IgD-negative memory B cell (primary cell): ENCODE results near the gene RBM38. TPM values are rescaled to one million over a fixed set of nuclear protein-coding genes. Genes with fewer than 3 reads are reported as not detected.
"Not testable (repeated sequence)": the region's sequence is repeated elsewhere in the genome, so short reads cannot be mapped to it uniquely, and the experiment has no call there.

Experiments
- H3K27ac Mint-ChIP-seq, 3 donors: one replicate each; pipeline ENCODE4 v1.8.0; 2020 to 2022; ENCODE audit warnings: mild to moderate bottlenecking in 3 of 3, mixed read lengths in 3 of 3, moderate library complexity in 1 of 3
- H3K27me3 Mint-ChIP-seq: one replicate; pipeline ENCODE4 v1.8.0; 2021; ENCODE audit warnings: mixed read lengths
- H3K36me3 Mint-ChIP-seq: one replicate; pipeline ENCODE4 v1.8.0; 2020; ENCODE audit warnings: mild to moderate bottlenecking, mixed read lengths
- H3K4me1 Mint-ChIP-seq, 3 donors: one replicate each; pipeline ENCODE4 v1.8.0; 2020 to 2022; ENCODE audit warnings: mixed read lengths in 3 of 3, mild to moderate bottlenecking in 1 of 3
- H3K4me3 Mint-ChIP-seq, 4 donors: one replicate each; pipeline ENCODE4 v1.8.0; 2020 to 2022; ENCODE audit warnings: mild to moderate bottlenecking in 4 of 4, mixed read lengths in 4 of 4, moderate library complexity in 3 of 4
- H3K9me3 Mint-ChIP-seq, 3 donors: one replicate each; pipeline ENCODE4 v1.8.0; 2020 to 2021; ENCODE audit warnings: mixed read lengths in 3 of 3, mild to moderate bottlenecking in 1 of 3
- polyA plus RNA-seq: library from polyadenylated mRNA; unstranded; fragments of 300-500 nt; fragmentation: Illumina TruSeq; gene quantifications from one replicate; pipeline ENCODE4 v1.2.3, GENCODE V29; 2021

RBM38 gene
- polyA plus RNA-seq, 1 donor from 2014 or later = 39.2 TPM

GRCh38 chr20:57410398-57410920 is 19.3 kb downstream of the RBM38 start:
- Mint-ChIP-seq H3K27ac (peak overlapping the region in 2 of 3 donors; percentile 94 to 97), H3K36me3 (no peaks in the 10 kb centered on the region), H3K4me3 (peak overlapping the region in 3 of 4 donors; percentile 13 to 74 (median 61)), H3K27me3 (peaks cover 2% of the 10 kb centered on the region), H3K4me1 (peaks cover 0 to 8% (median 2%) of the 10 kb centered on the region in 3 donors), H3K9me3 (no peaks in the 10 kb centered on the region)

DNA sequence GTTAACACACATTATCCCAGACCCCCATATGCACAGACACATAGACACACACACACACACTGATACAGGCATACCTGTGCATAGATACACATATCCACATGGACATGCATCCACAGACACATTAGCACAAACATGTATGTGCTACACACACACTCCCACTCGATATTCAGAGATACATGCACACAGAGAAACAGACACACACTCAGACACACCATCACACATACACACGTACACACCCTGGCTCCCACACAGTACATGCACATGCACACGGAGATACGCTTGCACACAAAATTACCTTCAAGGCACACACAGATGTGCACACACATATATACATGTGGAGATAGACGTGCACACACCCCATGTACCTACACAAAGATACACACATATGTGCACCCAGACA is 19.7 kb downstream of the RBM38 start:
- Mint-ChIP-seq H3K4me3 (peak overlapping the region in 1 of 4 donors; percentile 4), H3K27me3 (peaks cover 2% of the 10 kb centered on the region), H3K9me3 (no peaks in the 10 kb centered on the region), H3K36me3 (no peaks in the 10 kb centered on the region), H3K27ac (peak overlapping the region; percentile 85 to 97 (median 94)), H3K4me1 (peaks cover 0 to 8% (median 2%) of the 10 kb centered on the region in 3 donors)

DNA sequence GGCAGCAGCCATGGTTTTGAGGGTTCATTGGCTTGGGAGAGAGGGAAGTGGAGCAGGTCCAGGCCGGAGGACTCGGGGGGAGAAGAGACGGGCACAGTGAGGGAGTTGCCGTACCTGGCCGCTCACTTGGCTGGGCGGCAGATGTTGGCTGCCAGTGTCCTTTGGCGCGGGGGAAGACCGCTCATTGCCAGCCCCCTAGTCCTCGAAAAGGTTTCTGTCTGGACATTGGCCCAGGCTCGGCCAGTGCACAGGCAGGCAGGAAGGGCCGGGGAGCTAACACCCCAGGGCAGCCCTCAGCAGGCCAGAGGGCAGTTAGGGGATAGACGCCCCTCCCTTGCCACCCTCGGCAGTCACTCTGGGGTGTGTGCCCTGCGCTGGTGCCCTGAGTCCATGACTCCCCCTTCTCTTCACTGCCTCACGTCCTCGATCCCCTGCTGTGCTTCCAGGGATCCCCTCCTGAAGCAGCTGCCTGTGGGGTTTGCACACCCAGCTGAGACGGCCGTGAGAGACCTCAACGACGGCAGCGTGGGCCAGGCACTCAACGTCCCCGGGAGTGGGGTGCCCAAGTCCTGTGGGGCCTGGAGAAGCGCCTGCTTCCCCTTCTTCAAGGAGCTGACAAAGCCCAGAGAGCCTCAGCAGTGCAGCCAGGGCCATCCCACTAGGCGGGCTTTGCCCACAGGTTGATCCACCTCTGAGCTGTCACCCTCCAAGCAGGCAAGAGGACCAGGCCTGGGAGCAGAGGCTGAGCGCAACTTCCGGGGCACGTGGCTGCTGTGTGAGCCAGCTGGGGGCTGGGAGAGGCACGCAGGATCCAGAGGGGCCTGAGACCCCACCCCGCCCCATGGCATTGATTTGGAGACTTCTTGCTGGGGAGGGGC is 20.4 kb downstream of the RBM38 start:
- Mint-ChIP-seq H3K4me3 (no peak overlapping the region), H3K27ac (peak overlapping the region in 2 of 3 donors; percentile 85 to 97), H3K27me3 (peaks cover 2% of the 10 kb centered on the region), H3K9me3 (no peaks in the 10 kb centered on the region), H3K4me1 (peaks cover 0 to 8% (median 2%) of the 10 kb centered on the region in 3 donors), H3K36me3 (no peaks in the 10 kb centered on the region)

DNA sequence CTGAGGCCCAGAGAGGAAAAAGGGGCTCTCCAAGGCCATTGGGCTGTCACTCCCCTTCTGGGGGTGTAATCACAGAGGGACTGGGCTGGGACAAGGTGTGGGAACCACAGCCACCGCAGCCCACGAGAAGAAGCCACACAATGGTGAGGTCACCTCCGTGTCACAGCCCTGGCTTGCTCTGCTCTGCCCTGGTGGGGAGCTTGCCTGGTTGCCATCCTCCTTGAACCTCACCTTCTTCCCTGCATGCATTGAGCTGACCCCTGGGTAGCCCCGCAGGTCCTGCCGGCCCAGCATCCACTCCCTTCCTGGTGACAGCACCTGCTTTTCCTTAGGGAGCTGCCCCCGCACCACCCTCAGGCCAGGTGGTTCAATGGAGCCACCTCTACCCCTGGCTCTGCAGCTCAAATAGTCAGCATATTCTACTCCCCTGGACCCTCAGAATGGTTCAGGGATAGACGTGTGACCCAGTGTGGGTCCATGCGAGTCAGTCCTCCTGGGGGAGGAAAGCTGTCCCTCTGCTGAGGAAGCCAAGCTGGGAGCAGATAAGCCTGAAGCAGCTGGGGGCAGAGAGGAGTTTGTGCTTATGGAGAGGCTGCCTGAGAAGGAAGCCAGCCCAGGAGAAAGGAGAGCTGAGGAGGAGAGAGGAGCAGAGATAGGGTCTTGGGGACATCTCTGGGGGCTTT is 21.3 kb downstream of the RBM38 start:
- Mint-ChIP-seq H3K4me1 (peaks cover 0 to 8% (median 2%) of the 10 kb centered on the region in 3 donors), H3K27ac (peak overlapping the region in 1 of 3 donors; percentile 59), H3K9me3 (no peaks in the 10 kb centered on the region), H3K27me3 (peaks cover 2% of the 10 kb centered on the region), H3K36me3 (no peaks in the 10 kb centered on the region), H3K4me3 (peak overlapping the region in 1 of 4 donors; percentile 56)

GRCh38 chr20:57413986-57414385 is 22.8 kb downstream of the RBM38 start:
- no peaks in the 10 kb centered on the region for H3K36me3 Mint-ChIP-seq
- peaks cover 7 to 8% (median 8%) of the 10 kb centered on the region in 3 donors for H3K4me1 Mint-ChIP-seq
- no peak overlapping the region for H3K27ac Mint-ChIP-seq
- H3K9me3 Mint-ChIP-seq = no peaks in the 10 kb centered on the region
- H3K4me3 Mint-ChIP-seq = no peak overlapping the region
- H3K27me3 Mint-ChIP-seq = peaks cover 2% of the 10 kb centered on the region

GRCh38 chr20:57414867-57415592 is 23.8 kb downstream of the RBM38 start:
- Mint-ChIP-seq H3K27me3 (peaks cover 2% of the 10 kb centered on the region), H3K9me3 (no peaks in the 10 kb centered on the region), H3K27ac (no peak overlapping the region), H3K36me3 (no peaks in the 10 kb centered on the region), H3K4me1 (peaks cover 7 to 8% (median 8%) of the 10 kb centered on the region in 3 donors), H3K4me3 (no peak overlapping the region)

DNA sequence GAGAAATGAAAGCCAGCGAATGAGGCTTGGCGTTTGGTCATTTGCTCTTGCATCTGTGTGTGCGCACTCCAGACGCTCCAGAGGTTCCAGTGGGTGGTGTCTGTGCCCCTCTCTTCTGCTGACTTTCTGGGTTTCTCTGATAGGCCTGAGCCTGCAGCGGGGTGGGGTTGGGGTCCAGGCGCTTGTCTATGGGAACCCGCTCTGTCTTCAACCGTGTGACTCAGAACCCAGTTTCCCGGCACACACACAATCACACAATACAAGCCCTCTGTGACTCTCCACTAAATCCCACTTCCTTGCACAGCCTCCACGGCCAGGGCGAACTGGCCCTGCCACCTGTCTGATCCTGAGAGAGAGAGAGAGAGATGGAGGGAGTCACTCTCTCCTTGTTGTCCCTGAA is 24.6 kb downstream of the RBM38 start:
- no peak overlapping the region for H3K27ac Mint-ChIP-seq
- no peaks in the 10 kb centered on the region for H3K9me3 Mint-ChIP-seq
- H3K4me3 Mint-ChIP-seq = peak overlapping the region in 1 of 4 donors; percentile 27
- peaks cover 8% of the 10 kb centered on the region in 3 donors for H3K4me1 Mint-ChIP-seq
- peaks cover 2% of the 10 kb centered on the region for H3K27me3 Mint-ChIP-seq
- no peaks in the 10 kb centered on the region for H3K36me3 Mint-ChIP-seq

GRCh38 chr20:57416296-57417022 is 25.3 kb downstream of the RBM38 start:
- Mint-ChIP-seq H3K4me1 (peaks cover 3 to 8% (median 6%) of the 10 kb centered on the region in 3 donors), H3K27ac (peak overlapping the region in 1 of 3 donors; percentile 40), H3K4me3 (peak overlapping the region in 1 of 4 donors; percentile 27), H3K36me3 (no peaks in the 10 kb centered on the region), H3K27me3 (no peaks in the 10 kb centered on the region), H3K9me3 (no peaks in the 10 kb centered on the region)

DNA sequence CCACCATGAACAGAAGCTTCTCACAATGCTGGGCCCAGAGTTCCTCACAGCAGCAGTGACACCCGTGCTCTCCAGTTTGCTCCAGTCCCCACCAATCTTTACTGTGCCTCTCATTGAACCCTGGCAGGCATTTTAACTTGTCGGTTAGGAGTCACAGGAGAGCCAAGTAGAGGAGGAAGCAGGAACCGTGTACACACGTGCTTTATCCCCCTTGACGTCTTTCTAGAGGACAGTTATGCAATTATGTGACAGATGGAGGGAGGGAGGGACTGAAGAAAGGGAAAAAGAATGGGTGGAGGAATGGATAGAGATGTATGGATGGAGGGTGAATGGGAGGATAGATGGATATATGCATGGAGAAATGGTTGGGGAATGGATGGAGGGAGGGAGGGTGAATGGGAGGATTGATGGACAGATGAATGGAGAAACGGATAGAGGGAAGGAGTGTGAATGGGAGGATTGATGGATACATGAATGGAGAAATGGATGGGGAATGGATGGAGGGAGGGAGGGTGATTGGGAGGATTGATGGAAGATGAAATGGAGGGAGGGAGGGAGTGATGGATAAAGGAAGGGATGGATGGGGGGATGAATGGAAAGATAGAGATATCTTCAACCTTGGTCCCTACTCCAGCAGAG is 26.0 kb downstream of the RBM38 start:
- no peaks in the 10 kb centered on the region for H3K9me3 Mint-ChIP-seq
- peaks cover 3 to 8% (median 6%) of the 10 kb centered on the region in 3 donors for H3K4me1 Mint-ChIP-seq
- no peaks in the 10 kb centered on the region for H3K36me3 Mint-ChIP-seq
- no peak overlapping the region for H3K27ac Mint-ChIP-seq
- no peaks in the 10 kb centered on the region for H3K27me3 Mint-ChIP-seq
- no peak overlapping the region for H3K4me3 Mint-ChIP-seq

DNA sequence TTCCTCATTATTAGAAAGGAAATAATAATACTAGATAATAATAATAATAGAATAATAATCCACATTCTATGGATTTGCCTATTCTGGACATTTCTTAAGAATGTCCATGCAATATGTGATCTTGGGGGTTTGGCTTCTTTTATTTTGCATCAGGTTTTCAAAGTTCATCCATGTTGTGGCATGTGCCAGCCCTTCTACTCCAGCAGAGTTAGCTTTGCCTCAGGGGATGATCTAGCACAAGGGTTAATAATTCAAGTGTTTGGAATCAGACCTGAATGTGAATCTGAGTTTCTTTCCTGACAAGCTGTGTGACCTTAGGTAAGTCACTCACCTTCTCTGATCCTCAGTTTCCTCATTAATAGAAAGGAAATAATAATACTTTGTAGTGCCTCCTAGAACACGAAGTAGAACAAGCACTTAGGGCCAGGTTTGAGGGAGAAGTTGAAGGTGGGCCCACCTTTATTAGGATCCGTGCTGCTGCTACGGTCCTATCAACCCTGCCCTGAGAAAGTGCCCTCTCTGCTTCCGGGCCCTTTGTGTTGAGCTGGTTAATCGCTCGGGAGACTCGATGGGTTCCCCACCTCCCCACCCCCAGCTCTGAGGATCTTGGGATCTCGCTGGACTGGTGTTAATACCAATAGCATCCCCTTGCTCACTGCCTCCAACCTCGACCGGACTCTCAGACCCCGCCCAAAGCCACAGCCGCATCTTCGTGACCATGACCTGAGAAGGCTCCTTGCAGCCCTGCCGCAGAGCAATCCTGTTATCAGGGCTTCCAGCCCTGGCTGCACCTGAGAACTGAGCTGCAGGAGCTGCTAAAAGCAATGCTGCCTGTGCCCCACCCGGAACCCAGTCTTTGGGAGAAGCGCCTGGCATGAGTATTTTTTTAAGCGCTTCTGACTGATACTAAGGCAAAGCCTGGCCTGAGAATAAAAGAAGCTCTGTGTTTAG is 26.9 kb downstream of the RBM38 start:
- H3K4me3 Mint-ChIP-seq = no peak overlapping the region

GRCh38 chr20:57419479-57419878 is 28.3 kb downstream of the RBM38 start:
- not testable (repeated sequence) for H3K27me3 Mint-ChIP-seq, H3K36me3 Mint-ChIP-seq, H3K9me3 Mint-ChIP-seq, H3K27ac Mint-ChIP-seq, H3K4me3 Mint-ChIP-seq
- H3K4me1 Mint-ChIP-seq = peaks cover 5 to 14% (median 8%) of the 10 kb centered on the region in 3 donors

More for the DNA sequence above, 26.9 kb downstream of the RBM38 start:
- Mint-ChIP-seq H3K4me1 (peaks cover 3 to 8% (median 6%) of the 10 kb centered on the region in 3 donors), H3K27ac (no peak overlapping the region), H3K36me3 (no peaks in the 10 kb centered on the region), H3K9me3 (no peaks in the 10 kb centered on the region), H3K27me3 (no peaks in the 10 kb centered on the region)

DNA sequence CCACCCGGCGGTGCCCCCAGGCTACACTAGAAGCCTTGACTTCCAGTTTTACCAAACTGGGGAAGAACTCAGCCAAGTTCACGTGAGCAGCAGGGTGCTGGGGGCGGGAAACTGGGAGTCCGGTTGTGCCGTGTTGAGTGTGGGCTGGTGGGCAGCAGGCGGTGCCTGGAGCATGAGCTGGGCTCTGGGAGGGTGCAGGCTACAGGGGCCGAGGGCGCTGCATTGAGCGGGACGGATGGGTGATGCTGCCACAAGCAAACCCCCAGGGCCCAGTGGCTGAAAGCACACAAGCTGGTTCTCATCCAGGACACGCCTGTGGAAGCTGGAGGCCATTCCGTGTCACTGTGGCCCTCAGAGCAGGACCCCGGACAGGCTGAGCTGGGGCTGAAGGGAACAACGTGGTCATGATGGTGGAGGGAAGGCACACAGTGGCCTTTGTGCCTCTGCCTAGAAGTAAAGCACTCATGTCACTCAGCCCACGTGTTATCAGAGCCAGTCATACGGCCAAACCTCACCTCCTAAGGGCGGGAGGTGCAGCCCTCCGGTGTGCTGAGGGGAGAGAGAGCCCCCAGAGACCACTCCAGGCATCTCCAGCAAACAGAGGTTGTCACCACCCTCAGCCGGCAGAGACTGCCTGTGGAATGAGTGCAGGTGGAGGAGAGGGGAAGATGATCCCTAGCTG is 29.5 kb downstream of the RBM38 start:
- H3K4me1 Mint-ChIP-seq = peaks cover 13 to 24% (median 14%) of the 10 kb centered on the region in 3 donors
- H3K27ac Mint-ChIP-seq = peak overlapping the region in 1 of 3 donors; percentile 35
- H3K36me3 Mint-ChIP-seq = no peaks in the 10 kb centered on the region
- H3K9me3 Mint-ChIP-seq = no peaks in the 10 kb centered on the region
- no peak overlapping the region for H3K4me3 Mint-ChIP-seq
- no peaks in the 10 kb centered on the region for H3K27me3 Mint-ChIP-seq
